ENCODE results near the gene DAGLA. TPM values are rescaled to one million over a fixed set of nuclear protein-coding genes. Genes with fewer than 3 reads are reported as not detected.

Gene DAGLA, protein sequence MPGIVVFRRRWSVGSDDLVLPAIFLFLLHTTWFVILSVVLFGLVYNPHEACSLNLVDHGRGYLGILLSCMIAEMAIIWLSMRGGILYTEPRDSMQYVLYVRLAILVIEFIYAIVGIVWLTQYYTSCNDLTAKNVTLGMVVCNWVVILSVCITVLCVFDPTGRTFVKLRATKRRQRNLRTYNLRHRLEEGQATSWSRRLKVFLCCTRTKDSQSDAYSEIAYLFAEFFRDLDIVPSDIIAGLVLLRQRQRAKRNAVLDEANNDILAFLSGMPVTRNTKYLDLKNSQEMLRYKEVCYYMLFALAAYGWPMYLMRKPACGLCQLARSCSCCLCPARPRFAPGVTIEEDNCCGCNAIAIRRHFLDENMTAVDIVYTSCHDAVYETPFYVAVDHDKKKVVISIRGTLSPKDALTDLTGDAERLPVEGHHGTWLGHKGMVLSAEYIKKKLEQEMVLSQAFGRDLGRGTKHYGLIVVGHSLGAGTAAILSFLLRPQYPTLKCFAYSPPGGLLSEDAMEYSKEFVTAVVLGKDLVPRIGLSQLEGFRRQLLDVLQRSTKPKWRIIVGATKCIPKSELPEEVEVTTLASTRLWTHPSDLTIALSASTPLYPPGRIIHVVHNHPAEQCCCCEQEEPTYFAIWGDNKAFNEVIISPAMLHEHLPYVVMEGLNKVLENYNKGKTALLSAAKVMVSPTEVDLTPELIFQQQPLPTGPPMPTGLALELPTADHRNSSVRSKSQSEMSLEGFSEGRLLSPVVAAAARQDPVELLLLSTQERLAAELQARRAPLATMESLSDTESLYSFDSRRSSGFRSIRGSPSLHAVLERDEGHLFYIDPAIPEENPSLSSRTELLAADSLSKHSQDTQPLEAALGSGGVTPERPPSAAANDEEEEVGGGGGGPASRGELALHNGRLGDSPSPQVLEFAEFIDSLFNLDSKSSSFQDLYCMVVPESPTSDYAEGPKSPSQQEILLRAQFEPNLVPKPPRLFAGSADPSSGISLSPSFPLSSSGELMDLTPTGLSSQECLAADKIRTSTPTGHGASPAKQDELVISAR
- 1.3 and 2.5 TPM in 2 replicates for total RNA-seq

GRCh38 chr11:61679893-61680621 is at the start of gene DAGLA:
Gene DAGLA (plus strand): TSS chr11:61680391. CDS start chr11:61720156, 39,765 bp downstream.

GRCh38 chr11:61752117-61752924 is 72.1 kb downstream of the DAGLA start, which contains the start of gene MYRF:
Gene MYRF (plus strand): TSS chr11:61752636. CDS start chr11:61752745, 109 bp downstream.

DNA sequence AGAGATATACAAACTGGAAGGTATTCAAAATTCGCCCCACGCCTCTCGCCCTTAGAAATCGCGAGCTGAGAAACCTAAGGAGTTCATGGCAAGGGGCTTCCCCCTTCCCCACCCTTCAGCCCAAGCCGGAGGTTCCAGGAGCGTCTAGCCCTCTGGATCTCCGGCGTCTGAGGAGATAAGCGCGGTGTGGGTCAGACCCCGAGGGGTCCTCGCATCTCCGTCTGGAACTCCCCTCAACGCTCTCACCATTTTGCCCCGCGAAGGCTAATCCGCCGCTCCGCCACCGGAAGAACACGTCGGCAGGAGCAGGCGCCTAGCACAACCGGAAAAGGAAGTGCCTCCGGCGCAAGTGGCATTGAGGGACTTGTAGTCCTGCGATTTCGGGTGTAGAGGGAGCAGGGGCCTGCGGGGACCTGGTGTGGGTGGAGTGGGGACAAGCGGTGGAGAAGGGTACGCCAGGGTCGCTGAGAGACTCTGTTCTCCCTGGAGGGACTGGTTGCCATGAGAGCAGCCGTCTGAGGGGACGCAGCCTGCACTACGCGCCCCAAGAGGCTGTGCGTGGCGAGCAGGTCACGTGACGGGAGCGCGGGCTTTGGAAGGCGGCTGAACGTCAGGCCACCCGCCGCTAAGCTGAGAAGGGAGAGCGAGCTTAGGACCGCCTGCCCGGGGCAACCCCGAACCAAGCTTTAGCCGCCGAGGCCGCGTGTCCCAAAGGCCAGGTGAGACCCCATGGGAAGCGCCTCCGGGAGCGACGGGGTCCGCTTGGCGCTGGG is 112.3 kb downstream of the DAGLA start, which contains the start of the genes FEN1 and TMEM258:
Gene FEN1, plus strand, starts transcription at position 602 of the 773 bp plus-strand sequence. CDS start 2,451 bp downstream, outside the sequence.
Gene TMEM258, minus strand, starts transcription at position 290 of the 773 bp plus-strand sequence. Its CDS starts 41 bp downstream, at position 249.

Other genes with a start within 250 kb of the DAGLA start
- 0.64 TPM in 1 of 2 replicates, not detected in the other for gene LRRC10B, start 171.6 kb upstream of the DAGLA start, total RNA-seq
- 1.5 and 1.8 TPM in 2 replicates for gene SYT7, start 99.3 kb upstream of the DAGLA start, total RNA-seq
- gene MYRF, start 72.2 kb downstream of the DAGLA start, total RNA-seq = 3.0 and 7.6 TPM in 2 replicates
- gene TMEM258, start 112.2 kb downstream of the DAGLA start, total RNA-seq = 113 and 133 TPM in 2 replicates
- gene FEN1, start 112.5 kb downstream of the DAGLA start, total RNA-seq = 24.8 and 42.7 TPM in 2 replicates
- gene FADS1, start 136.6 kb downstream of the DAGLA start, total RNA-seq = 61.1 and 193 TPM in 2 replicates
- 143 and 636 TPM in 2 replicates for gene FADS2, start 147.9 kb downstream of the DAGLA start, total RNA-seq
- gene FADS3, start 211.2 kb downstream of the DAGLA start, total RNA-seq = 24.4 and 71.2 TPM in 2 replicates
- 0.26 and 3.6 TPM in 2 replicates for gene RAB3IL1, start 237.2 kb downstream of the DAGLA start, total RNA-seq

Measured in epithelial cell of alveolus of lung (primary cell).